ENCODE data around the gene CFAP73. TPM values are rescaled to one million over a fixed set of nuclear protein-coding genes. Genes with fewer than 3 reads are reported as not detected.

The CFAP73 gene
- total RNA-seq, 1 experiment from 2014 or later: 0.94 TPM

GRCh38 chr12:113184900-113185179 is 35.3 kb downstream of the CFAP73 start (continued):
- no peak for TF ChIP-seq FOXK1 (CRISPR knock-in tag; IDR thresholded peaks at IDR 0.05)
- no peak for TF ChIP-seq NFE2L1 (CRISPR knock-in tag; IDR thresholded peaks at IDR 0.05)
- TF ChIP-seq KAT7 (CRISPR knock-in tag; IDR thresholded peaks at IDR 0.05; ENCODE audit: borderline replicate concordance): 0 out of 2 replicates have a peak, but pooled peaks have one; percentile 75
- TF ChIP-seq GABPB1 (CRISPR knock-in tag; IDR thresholded peaks at IDR 0.05): no peak
- TF ChIP-seq ZBTB21 (CRISPR knock-in tag; IDR thresholded peaks at IDR 0.05; ENCODE audit: borderline replicate concordance): no peak
- no peak for TF ChIP-seq MXD4 (CRISPR knock-in tag; IDR thresholded peaks at IDR 0.05; ENCODE audit: borderline replicate concordance)
- TF ChIP-seq TCF7 (CRISPR knock-in tag; IDR thresholded peaks at IDR 0.05; ENCODE audit: low read depth): no peak
- no peak for TF ChIP-seq HMGXB4 (CRISPR knock-in tag; IDR thresholded peaks at IDR 0.05)
- no peak for TF ChIP-seq PRRX2 (CRISPR knock-in tag; IDR thresholded peaks at IDR 0.05)
- no peak for TF ChIP-seq CREB1 (CRISPR knock-in tag; IDR thresholded peaks at IDR 0.05)
- no peak for TF ChIP-seq NFATC4 (CRISPR knock-in tag; IDR thresholded peaks at IDR 0.05)
- no peak for TF ChIP-seq ZNF532 (CRISPR knock-in tag; IDR thresholded peaks at IDR 0.05; ENCODE audit: borderline replicate concordance)
- peak; percentile 44; the same call in 1 of the 2 replicates for TF ChIP-seq PRDM15 (CRISPR knock-in tag; IDR thresholded peaks at IDR 0.05)
- no peak for TF ChIP-seq ZNF671 (CRISPR knock-in tag; IDR thresholded peaks at IDR 0.05)
- TF ChIP-seq TEAD4 (CRISPR knock-in tag; IDR thresholded peaks at IDR 0.05): no peak
- no peak for TF ChIP-seq JUN (CRISPR knock-in tag; IDR thresholded peaks at IDR 0.05)
- no peak for TF ChIP-seq ESRRA (CRISPR knock-in tag; IDR thresholded peaks at IDR 0.05; ENCODE audit: borderline replicate concordance)
- no peak for TF ChIP-seq ARID4B (CRISPR knock-in tag; IDR thresholded peaks at IDR 0.05; ENCODE audit: borderline replicate concordance)
- TF ChIP-seq ZNF263 (CRISPR knock-in tag; IDR thresholded peaks at IDR 0.05; ENCODE audit: low read depth): no peak
- no peak for TF ChIP-seq FOXP1 (CRISPR knock-in tag; IDR thresholded peaks at IDR 0.05; ENCODE audit: borderline replicate concordance)
- peak; percentile 82 for TF ChIP-seq NFYB (CRISPR knock-in tag; conservative IDR thresholded peaks at IDR 0.05; ENCODE audit: low read depth)
- no peak for TF ChIP-seq ZNF396 (CRISPR knock-in tag; IDR thresholded peaks at IDR 0.05; ENCODE audit: borderline replicate concordance)
- TF ChIP-seq USF1 (CRISPR knock-in tag; IDR thresholded peaks at IDR 0.05): no peak
- no peak for TF ChIP-seq SOX15 (CRISPR knock-in tag; IDR thresholded peaks at IDR 0.05)
- no peak for TF ChIP-seq USF2 (CRISPR knock-in tag; IDR thresholded peaks at IDR 0.05)
